SK-N-SH treated with all-trans-retinoic acid at 6 μM for 48 hours (cell line): ENCODE data around the gene SPOP.

Source experiments
- ARNTL ChIP-seq: fragments of 450-650 bp; formaldehyde crosslinking; IDR thresholded peaks from 2 replicates; pipeline ENCODE4 v1.5.0; 2020; ENCODE audit warnings: low read depth, mild to moderate bottlenecking, moderate library complexity, borderline replicate concordance
- BACH2 ChIP-seq: fragments of 250-450 bp; sonication (Bioruptor Pico); IDR thresholded peaks from 2 replicates; pipeline ENCODE4 v1.9.0; 2021; ENCODE audit warnings: mild to moderate bottlenecking, borderline replicate concordance
- CSDC2 ChIP-seq: fragments of 250-450 bp; sonication (Bioruptor Pico); IDR thresholded peaks from 2 replicates; pipeline ENCODE4 v1.5.0; 2020; ENCODE audit warnings: mild to moderate bottlenecking, moderate library complexity
- PATZ1 ChIP-seq: fragments of 250-450 bp; sonication (Bioruptor Pico); IDR thresholded peaks from 2 replicates; pipeline ENCODE4 v1.8.0; 2020; ENCODE audit warnings: mild to moderate bottlenecking, moderate library complexity, borderline replicate concordance
- POU6F1 ChIP-seq: fragments of 250-450 bp; sonication (Bioruptor Pico); IDR thresholded peaks from 2 replicates; pipeline ENCODE4 v1.8.0; 2021; ENCODE audit warnings: low read depth, mild to moderate bottlenecking, moderate library complexity, borderline replicate concordance
- RARB ChIP-seq: fragments of 250-450 bp; sonication (Bioruptor Pico); IDR thresholded peaks from 2 replicates; pipeline ENCODE4 v1.8.0; 2021; ENCODE audit warnings: mild to moderate bottlenecking, moderate library complexity
- SNAI2 ChIP-seq: fragments of 250-450 bp; sonication (Bioruptor Pico); IDR thresholded peaks from 2 replicates; pipeline ENCODE4 v1.5.0; 2020; ENCODE audit warnings: mild to moderate bottlenecking, moderate library complexity
- ZFP3 ChIP-seq: fragments of 250-450 bp; sonication (Bioruptor Pico); IDR thresholded peaks from 2 replicates; pipeline ENCODE4 v1.5.0; 2020; ENCODE audit warnings: mild to moderate bottlenecking, moderate library complexity
- ZFP30 ChIP-seq: fragments of 450-650 bp; formaldehyde crosslinking; IDR thresholded peaks from 2 replicates; pipeline ENCODE4 v1.5.0; 2022; ENCODE audit warnings: mild to moderate bottlenecking, moderate library complexity

GRCh38 chr17:49618028-49618611 is 59.8 kb downstream of the SPOP start:
- TF ChIP-seq POU6F1 (CRISPR knock-in tag), result no peak
- no peak for TF ChIP-seq CSDC2 (CRISPR knock-in tag)
- no peak for TF ChIP-seq PATZ1 (CRISPR knock-in tag)
- TF ChIP-seq SNAI2 (CRISPR knock-in tag), result no peak
- no peak for TF ChIP-seq BACH2 (CRISPR knock-in tag)
- TF ChIP-seq RARB (CRISPR knock-in tag), result no peak
- TF ChIP-seq ZFP3 (CRISPR knock-in tag), result no peak
- TF ChIP-seq ARNTL, result no peak
- no peak for TF ChIP-seq ZFP30 (CRISPR knock-in tag)
